Endodermal cell (in vitro differentiated cells): Measurements from ENCODE around the gene NPAS1. TPM values are rescaled to one million over a fixed set of nuclear protein-coding genes. Genes with fewer than 3 reads are reported as not detected.

Experiments
- DNase-seq: peaks from one replicate; pipeline ENCODE4 v3.0.0-alpha.2; 2017
- H3K27ac ChIP-seq: 2 replicates; pipeline ENCODE4 v1.5.1; 2013; ENCODE audit warnings: mild to moderate bottlenecking, low read depth, low read length, moderate library complexity
- H3K27me3 ChIP-seq: 2 replicates; pipeline ENCODE4 v1.6.1; 2013; ENCODE audit warnings: mild to moderate bottlenecking, low read length, moderate library complexity; ENCODE audit not compliant: insufficient read depth, control insufficient read depth, poor library complexity, severe bottlenecking
- H3K36me3 ChIP-seq: 2 replicates; pipeline ENCODE4 v1.7.0; 2013; ENCODE audit warnings: mild to moderate bottlenecking, low read length, moderate library complexity; ENCODE audit not compliant: control insufficient read depth, insufficient read depth
- H3K4me1 ChIP-seq: one replicate; pipeline ENCODE4 v1.7.0; 2013; ENCODE audit warnings: low read length; ENCODE audit not compliant: control insufficient read depth, insufficient read depth
- H3K4me3 ChIP-seq: 2 replicates; pipeline ENCODE4 v1.5.1; 2013; ENCODE audit warnings: mild to moderate bottlenecking, low read length, moderate library complexity
- H3K9ac ChIP-seq: 2 replicates; pipeline ENCODE4 v1.6.1; 2013; ENCODE audit warnings: mild to moderate bottlenecking, low read length, moderate library complexity; ENCODE audit not compliant: poor library complexity, severe bottlenecking; ENCODE audit errors: extremely low read depth
- H3K9me3 ChIP-seq: 2 replicates; pipeline ENCODE4 v1.6.1; 2013; ENCODE audit warnings: mild to moderate bottlenecking, low read length, moderate library complexity; ENCODE audit not compliant: control insufficient read depth
- H3K27ac Mint-ChIP-seq: 2 replicates; pipeline ENCODE4 v1.8.0; 2020; ENCODE audit warnings: mixed read lengths
- H3K27me3 Mint-ChIP-seq: 2 replicates; pipeline ENCODE4 v1.8.0; 2021; ENCODE audit warnings: mild to moderate bottlenecking, mixed read lengths; ENCODE audit not compliant: insufficient read depth
- H3K36me3 Mint-ChIP-seq: 2 replicates; pipeline ENCODE4 v1.8.0; 2020; ENCODE audit warnings: low read depth, mixed read lengths
- H3K4me1 Mint-ChIP-seq: 2 replicates; pipeline ENCODE4 v1.8.0; 2020; ENCODE audit warnings: mixed read lengths
- H3K4me3 Mint-ChIP-seq: 2 replicates; pipeline ENCODE4 v1.8.0; 2020; ENCODE audit warnings: mild to moderate bottlenecking, moderate library complexity, mixed read lengths
- H3K9me3 Mint-ChIP-seq: 2 replicates; pipeline ENCODE4 v1.8.0; 2020; ENCODE audit warnings: mild to moderate bottlenecking, mixed read lengths
- WGBS, 2 experiments: methylation state at CpG; one replicate each; pipeline versions ENCODE4 v1.1.5 to v1.1.7; 2013; ENCODE audit warnings: missing lambda C conversion rate in 2 of 2, mixed read lengths in 1 of 2; ENCODE audit not compliant: insufficient coverage in 1 of 2, insufficient read length in 1 of 2; 5-methylcytosine and 5-hydroxymethylcytosine counted together
- total RNA-seq, 2 donors: library from RNA; stranded (reverse); fragmentation: NEBNext Ultra II Directional in 1 of 2; extraction: Animal tissue kit (Norgen Biotek cat#: 25700) in 1 of 2; gene quantifications; 2 replicates in 1 of 2; 3 replicates in 1 of 2; pipeline ENCODE4 v1.2.1, GENCODE V29; 2021
- TF ChIP-seq, protein P1 (sequence below): fragments of 200-600 bp; sonication (generic); conservative IDR thresholded peaks from 2 replicates; pipeline ENCODE4 v1.5.0; 2021; ENCODE audit warnings: antibody characterized with exemption, mild to moderate bottlenecking

NPAS1 gene
- total RNA-seq, 2 donors from 2014 or later, result 6.9 to 8.7 TPM

DNA sequence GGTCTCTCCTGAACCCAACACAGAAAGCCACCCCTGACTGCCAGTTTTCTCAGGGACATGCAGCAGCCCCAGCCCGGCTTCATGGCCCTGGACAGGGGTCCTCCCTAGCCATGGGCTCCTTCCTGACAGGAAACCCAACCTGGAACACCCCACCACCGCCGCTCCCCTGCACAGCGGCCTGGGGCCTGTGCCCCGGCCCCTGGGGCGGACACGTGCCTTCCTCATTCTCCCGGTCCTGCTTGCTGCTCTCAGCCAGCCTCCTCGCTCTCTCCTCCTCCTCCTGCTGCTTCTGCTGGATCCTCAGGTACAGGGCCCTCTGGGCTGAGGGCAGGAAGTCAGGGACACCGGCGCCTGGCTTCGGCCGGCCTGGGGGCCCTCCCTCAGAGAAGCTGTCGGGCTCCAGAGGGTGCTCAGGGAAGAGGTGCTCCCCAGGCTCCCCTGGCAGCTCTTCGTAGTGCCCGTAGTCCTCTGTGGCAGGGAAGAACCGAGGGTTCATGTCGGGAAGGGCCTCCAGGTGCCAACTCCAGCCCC lies 49.3 kb downstream of the NPAS1 start:
- DNase-seq, result no peak
- Mint-ChIP-seq H3K4me1 (peaks cover 2% of the 10 kb centered on the region), H3K4me3 (no peak overlapping the region), H3K27me3 (no peaks in the 10 kb centered on the region), H3K9me3 (no peaks in the 10 kb centered on the region), H3K36me3 (peaks cover 39% of the 10 kb centered on the region), H3K27ac (no peak overlapping the region)
- Histone ChIP-seq H3K36me3 (peaks cover 46% of the 10 kb centered on the region), H3K4me1 (no peaks in the 10 kb centered on the region), H3K9me3 (no peaks in the 10 kb centered on the region), H3K4me3 (no peak overlapping the region), H3K27ac (no peak overlapping the region), H3K9ac (no peak overlapping the region), H3K27me3 (no peaks in the 10 kb centered on the region)
- 95 to 98% methylated on average over 10 to 18 of the region's 18 CpGs for WGBS, 2 experiments
- TF ChIP-seq, protein P1, sequence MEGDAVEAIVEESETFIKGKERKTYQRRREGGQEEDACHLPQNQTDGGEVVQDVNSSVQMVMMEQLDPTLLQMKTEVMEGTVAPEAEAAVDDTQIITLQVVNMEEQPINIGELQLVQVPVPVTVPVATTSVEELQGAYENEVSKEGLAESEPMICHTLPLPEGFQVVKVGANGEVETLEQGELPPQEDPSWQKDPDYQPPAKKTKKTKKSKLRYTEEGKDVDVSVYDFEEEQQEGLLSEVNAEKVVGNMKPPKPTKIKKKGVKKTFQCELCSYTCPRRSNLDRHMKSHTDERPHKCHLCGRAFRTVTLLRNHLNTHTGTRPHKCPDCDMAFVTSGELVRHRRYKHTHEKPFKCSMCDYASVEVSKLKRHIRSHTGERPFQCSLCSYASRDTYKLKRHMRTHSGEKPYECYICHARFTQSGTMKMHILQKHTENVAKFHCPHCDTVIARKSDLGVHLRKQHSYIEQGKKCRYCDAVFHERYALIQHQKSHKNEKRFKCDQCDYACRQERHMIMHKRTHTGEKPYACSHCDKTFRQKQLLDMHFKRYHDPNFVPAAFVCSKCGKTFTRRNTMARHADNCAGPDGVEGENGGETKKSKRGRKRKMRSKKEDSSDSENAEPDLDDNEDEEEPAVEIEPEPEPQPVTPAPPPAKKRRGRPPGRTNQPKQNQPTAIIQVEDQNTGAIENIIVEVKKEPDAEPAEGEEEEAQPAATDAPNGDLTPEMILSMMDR, result no peak

DNA sequence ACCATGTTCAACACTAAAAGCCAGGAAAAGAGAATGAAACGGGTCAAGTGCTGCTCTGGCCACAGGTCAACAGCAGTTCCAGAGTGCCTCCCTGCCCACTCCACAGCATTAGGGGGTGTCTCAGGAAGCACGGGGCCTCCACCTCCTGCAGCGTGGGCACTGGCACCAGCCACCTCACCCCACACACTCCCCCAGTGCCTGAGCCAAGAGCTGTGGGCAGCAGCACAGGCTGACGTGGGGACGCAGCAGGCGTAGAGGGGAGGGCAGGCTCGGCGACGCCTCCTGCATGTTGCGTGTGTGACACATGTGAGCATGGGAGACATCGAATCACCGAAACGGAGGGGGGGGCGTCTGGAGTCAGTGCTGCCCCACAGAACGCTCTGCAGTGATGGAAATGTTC lies 50.2 kb downstream of the NPAS1 start:
- H3K27ac Mint-ChIP-seq, result peak overlapping the region; percentile 33
- TF ChIP-seq, protein P1, result no peak
- 91 to 93% methylated on average over 12 to 15 of the region's 15 CpGs for WGBS, 2 experiments
- Histone ChIP-seq H3K27ac (no peak overlapping the region), H3K27me3 (no peaks in the 10 kb centered on the region), H3K9me3 (no peaks in the 10 kb centered on the region), H3K4me3 (no peak overlapping the region), H3K9ac (no peak overlapping the region), H3K36me3 (peaks cover 51% of the 10 kb centered on the region), H3K4me1 (no peaks in the 10 kb centered on the region)
- DNase-seq, result no peak
- no peak overlapping the region for H3K4me3 Mint-ChIP-seq
- no peaks in the 10 kb centered on the region for H3K27me3 Mint-ChIP-seq
- H3K9me3 Mint-ChIP-seq, result no peaks in the 10 kb centered on the region
- H3K36me3 Mint-ChIP-seq, result peaks cover 43% of the 10 kb centered on the region
- no peaks in the 10 kb centered on the region for H3K4me1 Mint-ChIP-seq

DNA sequence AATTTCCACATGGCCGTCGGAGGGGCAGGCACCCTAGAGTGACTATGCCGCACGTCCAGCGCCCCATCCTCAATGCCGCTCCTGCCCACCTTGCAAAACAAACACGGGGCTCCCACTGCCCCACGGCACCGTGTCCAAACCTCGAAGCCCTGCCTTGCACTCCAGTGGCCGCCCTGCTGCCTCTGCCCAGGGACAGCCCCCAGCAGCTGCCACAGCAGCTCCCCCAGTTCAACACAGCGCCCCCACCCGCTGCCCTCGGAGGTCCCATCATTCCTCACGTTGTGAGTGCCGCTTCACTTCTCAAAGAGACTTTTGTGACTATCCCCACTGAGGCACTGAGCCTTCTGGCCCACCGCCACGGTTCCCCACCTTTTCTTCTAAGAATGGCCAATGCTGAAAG lies 51.1 kb downstream of the NPAS1 start:
- Histone ChIP-seq H3K9ac (no peak overlapping the region), H3K4me3 (no peak overlapping the region), H3K9me3 (no peaks in the 10 kb centered on the region), H3K27me3 (no peaks in the 10 kb centered on the region), H3K4me1 (no peaks in the 10 kb centered on the region), H3K36me3 (peaks cover 51% of the 10 kb centered on the region), H3K27ac (no peak overlapping the region)
- peaks cover 51% of the 10 kb centered on the region for H3K36me3 Mint-ChIP-seq
- WGBS, 2 experiments, result 95 to 99% methylated on average over 18 of the region's 18 CpGs
- TF ChIP-seq, protein P1, result no peak
- H3K9me3 Mint-ChIP-seq, result no peaks in the 10 kb centered on the region
- H3K27ac Mint-ChIP-seq, result peak overlapping the region; percentile 37
- H3K4me3 Mint-ChIP-seq, result no peak overlapping the region
- no peaks in the 10 kb centered on the region for H3K27me3 Mint-ChIP-seq
- H3K4me1 Mint-ChIP-seq, result no peaks in the 10 kb centered on the region
- DNase-seq, result peak; percentile 44
